Mesenteric fat pad (tissue), 1 donor: ENCODE results near the gene BIVM. TPM values are rescaled to one million over a fixed set of nuclear protein-coding genes. Genes with fewer than 3 reads are reported as not detected.

Source experiments
- DNase-seq: peaks from one replicate; pipeline ENCODE4 v3.0.0-alpha.2; 2020; ENCODE audit warnings: low spot score
- total RNA-seq: library from RNA; stranded (reverse); fragmentation: NEBNext Ultra II Directional; extraction: Animal tissue kit (Norgen Biotek cat#: 25700); gene quantifications from one replicate; pipeline ENCODE4 v1.2.1, GENCODE V29; 2021
- donor health status: DM: yes; HTN: yes; CAD: no.

BIVM gene
- total RNA-seq, 1 donor from 2014 or later = 11.9 TPM

DNA sequence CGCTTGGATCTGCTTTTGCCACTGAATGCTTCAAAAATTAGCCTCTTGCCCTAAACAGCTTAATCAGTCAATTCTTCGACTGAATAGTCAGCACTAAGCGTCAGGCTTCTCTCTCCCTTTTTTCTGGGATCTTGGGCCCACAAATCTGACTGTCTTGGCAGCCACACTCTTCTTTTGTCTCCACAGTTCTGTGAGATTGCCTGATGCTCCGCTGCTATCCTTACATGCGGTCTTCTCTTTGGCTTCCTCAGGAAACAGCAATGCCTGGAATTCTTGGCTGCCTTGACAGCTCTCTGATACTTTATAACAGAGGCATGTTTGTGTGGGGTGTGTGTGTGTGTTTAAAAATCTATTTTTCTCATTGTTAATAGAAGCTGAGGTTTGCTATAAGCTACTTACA lies 79.6 kb downstream of the BIVM start:
- no peak for DNase-seq

DNA sequence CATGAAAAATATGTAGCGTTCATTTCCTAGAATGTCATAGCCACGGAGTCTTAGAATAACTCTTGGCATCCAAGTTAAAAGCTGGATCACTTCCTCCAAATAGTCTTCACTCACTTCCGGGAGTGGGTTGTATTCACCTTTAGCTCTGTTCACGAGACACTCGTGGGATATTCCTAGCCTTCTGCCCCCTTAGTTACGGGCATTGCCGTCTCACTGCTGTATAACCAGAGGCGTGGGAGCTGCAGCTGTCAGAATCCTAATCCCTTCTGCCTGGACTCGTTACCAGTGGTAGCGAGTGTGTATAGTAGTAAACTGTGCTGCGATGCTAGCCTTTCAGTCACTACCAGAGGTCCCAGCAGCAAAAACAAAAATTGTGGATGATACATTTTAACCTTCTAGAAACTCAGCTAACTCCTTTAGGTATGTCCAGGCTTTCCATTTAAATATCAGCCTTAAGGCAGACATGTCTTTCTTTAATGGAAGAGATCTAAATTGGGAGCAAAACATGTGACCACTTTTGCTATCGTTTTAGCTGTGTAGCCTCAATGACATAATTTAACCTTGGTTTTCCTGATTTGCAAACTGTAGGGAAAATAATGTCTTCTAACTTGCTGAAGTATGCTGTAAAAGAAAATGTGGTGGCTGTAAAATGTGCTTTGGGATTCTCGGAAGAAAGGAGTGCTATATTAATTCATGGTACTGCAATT lies 81.0 kb downstream of the BIVM start:
- DNase-seq = no peak

DNA sequence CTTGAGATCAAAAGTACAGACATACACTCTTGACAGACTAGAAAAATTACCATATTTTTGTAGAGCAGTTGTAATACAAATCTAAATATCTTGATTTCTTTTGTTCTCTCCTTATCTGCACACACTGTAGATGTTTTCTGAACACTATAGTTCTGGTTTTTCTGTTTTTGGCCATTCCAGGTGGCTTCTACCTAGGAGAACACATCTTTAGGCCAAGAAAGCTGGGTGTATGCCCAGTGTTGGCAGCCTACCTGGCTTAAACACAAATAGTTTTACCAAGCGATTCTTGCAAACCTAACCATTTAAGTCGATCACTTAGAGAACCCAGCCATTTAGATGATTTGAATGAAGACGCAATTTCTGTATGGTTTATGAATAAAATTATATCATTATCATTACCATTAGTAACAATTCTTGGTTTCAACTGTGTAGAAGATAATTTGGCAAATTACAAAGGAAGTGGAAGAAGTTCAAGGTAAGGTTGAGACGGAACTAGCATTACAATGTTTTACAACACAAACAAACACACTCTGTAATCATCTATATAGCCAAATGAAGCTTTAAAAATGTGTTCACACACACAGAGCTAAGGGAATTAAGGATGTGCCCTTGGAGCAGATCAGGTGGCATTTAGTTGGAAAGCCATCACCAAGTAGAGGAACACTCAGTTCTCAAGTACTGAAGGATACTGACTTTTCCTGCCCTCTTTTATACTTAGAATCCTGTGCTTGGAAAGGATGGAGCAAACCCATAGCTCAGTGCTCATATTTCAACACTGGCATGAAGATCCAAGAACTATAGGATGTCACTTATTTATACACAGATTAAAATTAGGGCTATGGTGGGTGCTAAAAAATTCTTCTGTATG lies 83.1 kb downstream of the BIVM start:
- no peak for DNase-seq

Other genes starting within 250 kb of the BIVM start
- gene TPP2, start 202.1 kb upstream of the BIVM start, total RNA-seq = 36.5 TPM
- gene METTL21C, start 104.1 kb upstream of the BIVM start, total RNA-seq = not detected
- 9.2 TPM for gene TEX30, start 25.3 kb upstream of the BIVM start, total RNA-seq
- 3.8 TPM for gene POGLUT2, start 143 bp upstream of the BIVM start, total RNA-seq
- 43.8 TPM for gene ERCC5, start 46.9 kb downstream of the BIVM start, total RNA-seq